Esophagus (tissue), 2 donors: ENCODE results near the gene RGS7BP. TPM values are rescaled to one million over a fixed set of nuclear protein-coding genes. Genes with fewer than 3 reads are reported as not detected.

Experiments used
- polyA plus RNA-seq, 2 donors: library from polyadenylated mRNA; stranded (reverse); fragments of 200-250 nt; gene quantifications; one replicate each; pipeline ENCODE4 v1.2.3, GENCODE V29; 2013
- donor health status: healthy with polysubstance abuse.
- donor health status: Bipolar disorder and iron deficiency.

RGS7BP gene
- polyA plus RNA-seq, 2 donors: 0.02 to 0.12 TPM

Other genes with a start within 250 kb of the RGS7BP start
- gene SHISAL2B, start 184.5 kb downstream of the RGS7BP start, polyA plus RNA-seq: not detected